GM19395 (cell line): Measurements from ENCODE around the gene NDOR1.
A peak's percentile ranks its signal among the peaks of the same experiment; 100 is the strongest.

Experiments used
- ATAC-seq: cut with Tn5 transposase; IDR thresholded peaks from one replicate; pipeline ENCODE4 v1.9.1; 2021; ENCODE audit warnings: mild to moderate bottlenecking, moderate library complexity; ENCODE audit not compliant: unreplicated experiment

The NDOR1 gene

GRCh38 chr9:137167277-137167746, 38.2 kb upstream of the NDOR1 start:
- no peak for ATAC-seq

GRCh38 chr9:137167747-137168572, 37.5 kb upstream of the NDOR1 start:
- no peak for ATAC-seq

DNA sequence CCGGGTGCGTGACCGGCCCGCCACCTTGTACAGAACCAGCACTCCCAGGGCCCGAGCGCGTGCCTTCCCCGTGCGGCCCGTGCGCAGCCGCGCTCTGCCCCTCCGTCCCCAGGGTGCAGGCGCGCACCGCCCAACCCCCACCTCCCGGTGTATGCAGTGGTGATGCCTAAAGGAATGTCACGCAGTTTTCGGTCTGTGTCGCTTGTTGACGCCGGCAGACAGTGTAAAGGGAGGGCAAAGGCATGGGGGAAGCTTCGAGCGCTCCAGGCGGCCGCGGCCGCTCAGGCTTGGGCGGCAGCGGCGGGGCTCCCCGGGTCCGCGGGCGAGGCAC, 37.0 kb upstream of the NDOR1 start:
- ATAC-seq, result no peak

DNA sequence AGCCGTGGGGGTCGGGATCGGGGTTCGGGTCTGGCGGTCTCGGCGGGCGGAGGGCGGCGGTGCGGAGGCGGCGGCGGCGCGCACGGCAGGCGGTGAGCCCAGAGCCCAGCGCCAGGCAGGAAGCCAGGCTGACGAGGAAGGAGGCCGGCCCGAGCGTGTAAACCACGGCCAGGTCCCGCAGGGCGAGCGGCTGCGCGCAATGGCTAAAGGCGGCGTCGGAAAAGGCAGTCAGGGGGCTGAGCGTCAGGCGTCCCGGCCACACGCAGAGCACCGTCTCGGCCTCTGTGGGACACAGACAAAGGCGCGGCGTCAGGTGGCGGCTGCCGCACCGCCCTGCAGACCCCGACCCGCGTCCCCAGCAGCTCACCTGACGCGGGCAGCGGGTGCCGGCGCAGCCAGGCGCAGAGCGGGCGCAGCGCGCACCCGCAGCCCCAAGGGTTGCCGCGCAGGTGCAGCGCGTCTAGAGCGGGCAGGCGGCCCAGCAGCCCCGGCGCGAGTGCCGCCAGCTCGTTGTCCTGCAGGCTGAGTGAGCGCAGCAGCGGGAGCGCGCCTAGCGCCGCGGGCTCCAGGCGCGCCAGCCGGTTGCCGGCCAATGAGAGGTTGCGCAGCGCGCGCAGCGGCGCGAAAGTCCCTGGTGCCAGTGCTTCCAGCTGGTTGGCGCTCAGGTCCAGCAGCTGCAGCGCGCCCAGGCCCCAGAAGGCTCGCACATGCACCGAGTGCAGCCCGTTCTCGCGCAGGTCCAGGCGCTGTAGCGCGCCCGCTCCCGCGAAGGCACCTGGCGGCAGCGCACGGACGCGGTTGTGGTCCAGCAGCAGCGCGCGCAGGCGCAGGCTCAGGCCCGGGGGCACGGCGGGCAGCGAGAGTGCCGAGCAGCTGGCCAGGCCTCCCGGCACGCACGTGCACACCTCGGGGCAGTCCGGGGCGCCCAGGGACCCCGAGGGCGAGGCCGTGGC, 36.3 kb upstream of the NDOR1 start:
- ATAC-seq, result no peak

DNA sequence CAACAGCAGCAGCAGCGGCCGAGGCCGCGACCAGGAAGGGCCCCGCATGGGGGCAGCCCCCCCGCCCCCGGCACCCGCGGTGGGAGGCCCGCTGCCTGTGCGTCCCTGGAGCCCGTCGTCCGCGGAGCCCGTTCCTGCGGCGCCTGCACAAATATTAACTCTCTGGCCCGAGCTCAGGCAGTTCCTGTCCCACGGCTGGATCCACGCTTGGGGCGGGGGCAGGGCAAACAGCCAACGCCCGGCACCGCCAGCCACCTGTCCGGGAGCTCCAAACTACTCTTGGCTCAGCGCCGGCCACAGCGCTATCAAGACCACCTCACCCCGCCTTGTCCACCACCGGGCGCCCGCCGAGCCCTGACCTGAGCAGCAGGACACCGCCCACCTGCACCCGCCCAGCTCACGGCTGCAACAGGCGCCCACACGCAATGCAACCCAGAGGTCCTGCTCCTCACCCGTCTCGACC, 35.6 kb upstream of the NDOR1 start, which contains the start of gene LRRC26:
Gene LRRC26 (minus strand): TSS at position 156 of the 463 bp plus-strand sequence. CDS start 108 bp downstream, at position 48.
- ATAC-seq, result no peak

DNA sequence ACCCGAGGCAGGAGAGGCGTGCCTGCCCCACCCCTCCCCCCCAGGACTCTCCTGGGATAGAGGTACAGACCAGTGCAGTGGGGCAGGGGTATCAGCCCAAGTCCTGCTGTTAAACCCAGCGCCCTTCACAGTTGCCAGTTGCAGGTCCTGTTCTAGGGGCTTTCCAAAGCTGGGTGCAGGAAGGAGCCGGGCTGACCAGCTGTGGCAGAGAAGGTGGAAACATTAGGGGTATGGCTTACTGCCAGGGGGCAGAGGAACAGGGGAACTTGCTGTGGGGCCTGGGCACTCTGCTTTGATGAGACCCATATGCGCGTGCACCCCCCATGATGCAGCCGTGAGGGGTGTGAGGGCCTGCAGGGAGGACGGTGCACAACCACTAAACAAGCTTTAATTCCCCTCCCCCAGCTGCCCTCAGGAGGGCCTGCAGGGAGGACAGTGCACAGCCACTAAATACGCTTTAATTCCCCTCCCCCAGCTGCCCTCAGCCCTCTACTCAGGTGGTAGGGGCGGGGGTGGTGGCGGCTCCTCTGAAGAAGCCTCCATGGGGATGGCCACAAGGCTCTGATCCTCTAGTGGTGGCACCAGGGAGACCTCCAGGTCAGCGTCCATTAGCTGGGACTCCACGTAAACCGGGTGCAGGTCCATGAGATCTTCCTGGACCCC, 34.9 kb upstream of the NDOR1 start:
- ATAC-seq, result no peak

GRCh38 chr9:137171149-137171900, 34.2 kb upstream of the NDOR1 start:
- no peak for ATAC-seq

GRCh38 chr9:137172901-137173795, 32.4 kb upstream of the NDOR1 start:
- ATAC-seq, result no peak

GRCh38 chr9:137173796-137174664, 31.5 kb upstream of the NDOR1 start:
- ATAC-seq, result no peak

DNA sequence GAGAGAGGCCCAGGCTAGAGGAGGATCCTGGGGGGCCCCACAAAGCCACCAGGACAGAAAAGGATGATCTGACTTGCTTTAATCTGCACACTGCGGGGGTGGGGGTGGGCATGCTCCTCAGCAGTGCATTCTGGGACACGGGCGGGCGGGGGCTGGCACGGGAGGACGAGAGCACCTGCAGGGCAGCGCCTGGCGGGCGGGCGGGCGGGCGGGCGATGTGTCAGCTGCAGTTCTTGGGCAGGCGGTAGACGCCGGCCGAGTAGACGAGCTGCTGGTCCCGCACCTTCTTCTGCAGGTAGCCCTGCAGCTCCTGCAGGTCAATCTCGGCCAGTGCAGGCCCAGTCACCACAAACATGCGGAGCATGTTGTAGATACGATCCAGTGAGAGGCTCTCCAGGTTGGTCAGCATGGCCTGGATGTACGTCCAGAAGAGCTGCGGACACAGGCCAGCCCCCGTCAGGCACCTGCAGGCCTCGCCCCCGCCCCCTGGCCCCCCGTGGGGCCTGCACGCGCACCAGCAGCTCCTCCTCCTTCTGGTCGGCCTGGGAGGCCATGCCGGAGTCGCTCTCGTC, 30.7 kb upstream of the NDOR1 start:
- no peak for ATAC-seq

DNA sequence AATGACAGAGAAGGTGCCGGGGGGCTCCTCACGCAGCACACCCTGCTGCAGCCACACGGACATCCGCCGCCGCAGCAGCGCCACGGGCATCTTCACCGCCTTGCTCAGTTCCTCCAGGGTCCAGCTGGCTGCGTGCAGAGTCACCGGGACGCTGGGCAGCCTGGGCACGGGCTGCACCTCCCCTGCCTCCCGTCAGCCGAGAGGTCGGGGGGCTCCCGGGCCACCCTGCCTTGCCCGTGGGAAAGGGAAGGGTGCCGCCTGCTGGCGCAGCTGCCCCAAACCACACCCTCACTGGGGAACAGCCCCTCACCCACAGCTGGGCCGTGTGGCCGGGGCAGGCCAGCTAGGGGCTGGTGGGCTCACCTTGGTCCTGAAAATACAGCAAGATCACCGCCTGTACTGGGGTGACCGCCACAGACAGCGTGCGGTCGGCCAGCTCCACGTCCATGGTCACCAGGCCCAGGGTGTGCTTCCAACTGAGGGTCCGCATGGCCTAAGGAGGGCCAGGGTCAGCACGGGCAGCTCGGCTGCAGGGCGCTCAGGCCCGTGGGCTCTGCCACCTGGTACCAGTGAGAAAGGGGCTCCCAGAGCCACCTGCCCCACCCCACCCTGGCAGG, 30.0 kb upstream of the NDOR1 start:
- ATAC-seq, result no peak

- peak; percentile 43 for ATAC-seq
Observed at GRCh38 chr9:137176302-137177182, 29.0 kb upstream of the NDOR1 start.

- no peak for ATAC-seq
Observed at GRCh38 chr9:137178201-137178938, 27.1 kb upstream of the NDOR1 start.

DNA sequence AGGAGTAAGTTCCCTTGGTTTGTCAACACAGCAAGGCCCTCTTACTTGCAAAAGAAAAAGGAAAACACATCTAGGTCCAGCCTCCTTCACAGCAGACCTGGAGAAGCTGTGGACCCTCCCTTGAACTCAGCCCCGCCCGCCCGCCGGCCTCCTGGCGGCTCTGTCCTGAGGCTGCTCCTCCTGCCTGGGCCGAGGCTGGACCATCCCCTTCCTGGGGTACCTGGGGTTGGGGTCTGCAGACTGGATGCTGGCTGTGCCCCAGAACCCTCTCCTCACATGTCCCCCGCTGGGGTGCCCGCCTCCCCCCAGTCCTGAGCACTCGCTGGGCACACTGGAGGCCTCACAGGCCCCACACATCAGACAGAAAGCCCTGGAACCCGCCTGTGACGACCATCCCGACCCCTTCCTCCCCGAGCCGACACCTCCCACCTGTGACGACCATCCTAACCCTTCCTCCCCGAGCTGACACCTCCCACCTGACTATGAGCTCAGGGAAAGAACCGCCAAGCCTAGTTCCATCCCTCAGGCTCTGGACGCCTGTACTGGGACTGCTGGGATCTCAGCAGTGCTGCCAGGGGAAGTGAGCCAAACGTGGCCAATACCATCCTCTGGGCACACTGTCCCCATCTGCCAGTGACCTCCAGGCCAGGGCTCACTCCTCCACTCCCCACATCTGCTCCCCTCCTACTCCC, 26.4 kb upstream of the NDOR1 start:
- no peak for ATAC-seq

DNA sequence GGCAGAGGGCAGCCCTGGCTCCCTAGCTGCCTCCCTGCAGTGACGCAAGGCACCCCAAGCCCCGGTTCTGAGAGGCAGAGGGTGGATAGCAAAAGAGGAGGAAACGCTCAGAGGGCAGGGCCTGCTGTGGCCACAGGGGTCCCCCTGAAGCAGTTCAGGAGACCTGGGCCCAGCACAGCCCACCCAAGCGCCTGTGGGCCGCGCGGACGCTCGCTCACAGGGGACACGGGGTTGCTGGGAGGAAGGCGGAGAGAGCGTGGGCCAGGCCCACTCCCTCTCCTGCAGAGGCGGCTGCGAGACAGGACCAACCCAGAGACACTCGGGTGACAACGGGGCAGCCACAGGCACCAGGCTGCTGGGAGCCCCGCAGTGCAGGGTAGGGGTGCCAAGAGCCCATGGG, 25.7 kb upstream of the NDOR1 start:
- ATAC-seq, result no peak
